ENCODE data around the gene HCK.
"Not testable (repeated sequence)": the region's sequence is repeated elsewhere in the genome, so short reads cannot be mapped to it uniquely, and the experiment has no call there.

The HCK gene

GRCh38 chr20:32108814-32109391 is 56.9 kb downstream of the HCK start:
- no peak for DNase-seq (ENCODE audit: low spot score)

GRCh38 chr20:32109392-32110172 is 57.5 kb downstream of the HCK start, which contains the start of gene TM9SF4:
TSS of gene TM9SF4 (plus strand) at chr20:32109714. CDS start at chr20:32109741, 27 bp downstream.
- DNase-seq (ENCODE audit: low spot score): peak; percentile 93

- DNase-seq (ENCODE audit: low spot score): no peak
These were observed 58.2 kb downstream of the HCK start for GRCh38 chr20:32110173-32110704.

- no peak for DNase-seq (ENCODE audit: low spot score)
These were observed 58.7 kb downstream of the HCK start for GRCh38 chr20:32110727-32111126.

- no peak for DNase-seq (ENCODE audit: low spot score)
These were observed 59.2 kb downstream of the HCK start for GRCh38 chr20:32111156-32111686.

- DNase-seq (ENCODE audit: low spot score): peak; percentile 36
These were observed 59.7 kb downstream of the HCK start for GRCh38 chr20:32111753-32112152.

GRCh38 chr20:32112841-32113240 is 60.8 kb downstream of the HCK start:
- DNase-seq (ENCODE audit: low spot score): no peak

GRCh38 chr20:32113591-32114260 is 61.7 kb downstream of the HCK start:
- DNase-seq (ENCODE audit: low spot score): no peak

- DNase-seq (ENCODE audit: low spot score): peak; percentile 25
These were observed 62.4 kb downstream of the HCK start for GRCh38 chr20:32114305-32114960.

GRCh38 chr20:32115211-32115767 is 63.2 kb downstream of the HCK start:
- no peak for DNase-seq (ENCODE audit: low spot score)

- no peak for DNase-seq (ENCODE audit: low spot score)
These were observed 64.1 kb downstream of the HCK start for GRCh38 chr20:32116079-32116521.

- DNase-seq (ENCODE audit: low spot score): not testable (repeated sequence)
These were observed 64.8 kb downstream of the HCK start for GRCh38 chr20:32116796-32117195.

GRCh38 chr20:32118427-32118826 is 66.4 kb downstream of the HCK start:
- not testable (repeated sequence) for DNase-seq (ENCODE audit: low spot score)

- DNase-seq (ENCODE audit: low spot score): no peak
These were observed 67.7 kb downstream of the HCK start for GRCh38 chr20:32119734-32120133.

GRCh38 chr20:32121908-32122307 is 69.9 kb downstream of the HCK start:
- DNase-seq (ENCODE audit: low spot score): not testable (repeated sequence)

GRCh38 chr20:32123088-32123487 is 71.0 kb downstream of the HCK start:
- DNase-seq (ENCODE audit: low spot score): no peak

- DNase-seq (ENCODE audit: low spot score): no peak
These were observed 72.9 kb downstream of the HCK start for GRCh38 chr20:32124916-32125454.

- no peak for DNase-seq (ENCODE audit: low spot score)
These were observed 73.5 kb downstream of the HCK start for GRCh38 chr20:32125506-32125905.

GRCh38 chr20:32126919-32127318 is 74.9 kb downstream of the HCK start:
- no peak for DNase-seq (ENCODE audit: low spot score)

GRCh38 chr20:32127347-32127746 is 75.3 kb downstream of the HCK start:
- DNase-seq (ENCODE audit: low spot score): no peak

GRCh38 chr20:32128167-32128566 is 76.1 kb downstream of the HCK start:
- DNase-seq (ENCODE audit: low spot score): no peak

All from Ammon's horn (tissue), 1 donor.